ENCODE measurements around the gene PTRH1.

The PTRH1 gene

GRCh38 chr9:127700594-127701255 is 14.7 kb downstream of the PTRH1 start:
- no peak for DNase-seq (ENCODE audit: low read depth)
- no peak for TF ChIP-seq CTCF (conservative IDR thresholded peaks at IDR 0.05; ENCODE audit: low read length)
- no peak overlapping the region for H3K4me3 ChIP-seq (ENCODE audit: low read length)

GRCh38 chr9:127700140-127700539 is 15.3 kb downstream of the PTRH1 start:
- DNase-seq (ENCODE audit: low read depth), result no peak
- TF ChIP-seq CTCF (conservative IDR thresholded peaks at IDR 0.05; ENCODE audit: low read length), result no peak
- no peak overlapping the region for H3K4me3 ChIP-seq (ENCODE audit: low read length)

GRCh38 chr9:127698985-127699670 is 16.3 kb downstream of the PTRH1 start:
- TF ChIP-seq CTCF (conservative IDR thresholded peaks at IDR 0.05; ENCODE audit: low read length), result no peak
- DNase-seq (ENCODE audit: low read depth), result peak; percentile 97
- H3K4me3 ChIP-seq (ENCODE audit: low read length), result peak overlapping the region; percentile 50

- no peak for TF ChIP-seq CTCF (conservative IDR thresholded peaks at IDR 0.05; ENCODE audit: low read length)
- H3K4me3 ChIP-seq (ENCODE audit: low read length), result no peak overlapping the region
- DNase-seq (ENCODE audit: low read depth), result no peak
These were observed 17.1 kb downstream of the PTRH1 start for GRCh38 chr9:127698386-127698785.

GRCh38 chr9:127697575-127697974 is 17.9 kb downstream of the PTRH1 start:
- TF ChIP-seq CTCF (conservative IDR thresholded peaks at IDR 0.05; ENCODE audit: low read length), result no peak
- DNase-seq (ENCODE audit: low read depth), result no peak
- no peak overlapping the region for H3K4me3 ChIP-seq (ENCODE audit: low read length)

- no peak for TF ChIP-seq CTCF (conservative IDR thresholded peaks at IDR 0.05; ENCODE audit: low read length)
- DNase-seq (ENCODE audit: low read depth), result peak; percentile 80
- H3K4me3 ChIP-seq (ENCODE audit: low read length), result no peak overlapping the region
These were observed 20.4 kb downstream of the PTRH1 start for GRCh38 chr9:127694890-127695720.
